GM18907 (cell line): ENCODE data around the gene GYG2.
A peak's percentile ranks its signal among the peaks of the same experiment; 100 is the strongest.
"Not testable (repeated sequence)": the region's sequence is repeated elsewhere in the genome, so short reads cannot be mapped to it uniquely, and the experiment has no call there.

Source experiments
- ATAC-seq: cut with Tn5 transposase; IDR thresholded peaks from one replicate; pipeline ENCODE4 v1.9.1; 2021; ENCODE audit warnings: mild to moderate bottlenecking, moderate library complexity; ENCODE audit not compliant: unreplicated experiment

The GYG2 gene

DNA sequence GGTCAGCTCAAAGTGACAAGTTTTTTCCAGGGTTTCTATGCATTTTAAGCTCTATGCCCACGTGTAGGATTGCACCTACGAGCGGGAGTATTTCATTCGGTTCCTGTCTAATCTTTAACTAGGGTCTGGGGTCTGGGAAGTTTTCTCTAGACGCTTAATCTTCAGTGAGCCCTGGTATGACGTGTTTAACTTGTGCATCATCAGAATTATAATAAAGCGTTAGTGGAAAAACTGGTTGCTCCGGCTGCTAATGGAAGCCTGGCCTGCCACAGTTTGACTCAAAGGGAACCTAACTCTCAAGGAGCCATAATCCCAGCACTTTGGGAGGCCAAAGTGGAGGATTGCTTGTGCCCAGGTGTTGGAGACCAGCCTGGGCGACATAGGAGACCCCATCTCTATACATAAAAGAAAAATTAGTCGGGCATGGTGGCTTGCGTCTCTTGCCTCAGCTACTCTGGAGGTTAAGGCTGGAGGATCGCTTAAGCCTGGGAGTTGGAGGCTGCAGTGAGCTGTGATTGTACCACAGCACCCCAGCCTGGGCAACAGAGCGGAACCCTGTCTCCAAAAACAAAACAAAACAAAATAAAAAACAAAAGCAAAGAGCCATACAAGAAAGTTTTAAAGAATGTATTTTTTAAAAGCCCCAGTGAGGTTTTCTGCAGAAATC lies 70.2 kb downstream of the GYG2 start:
- no peak for ATAC-seq

DNA sequence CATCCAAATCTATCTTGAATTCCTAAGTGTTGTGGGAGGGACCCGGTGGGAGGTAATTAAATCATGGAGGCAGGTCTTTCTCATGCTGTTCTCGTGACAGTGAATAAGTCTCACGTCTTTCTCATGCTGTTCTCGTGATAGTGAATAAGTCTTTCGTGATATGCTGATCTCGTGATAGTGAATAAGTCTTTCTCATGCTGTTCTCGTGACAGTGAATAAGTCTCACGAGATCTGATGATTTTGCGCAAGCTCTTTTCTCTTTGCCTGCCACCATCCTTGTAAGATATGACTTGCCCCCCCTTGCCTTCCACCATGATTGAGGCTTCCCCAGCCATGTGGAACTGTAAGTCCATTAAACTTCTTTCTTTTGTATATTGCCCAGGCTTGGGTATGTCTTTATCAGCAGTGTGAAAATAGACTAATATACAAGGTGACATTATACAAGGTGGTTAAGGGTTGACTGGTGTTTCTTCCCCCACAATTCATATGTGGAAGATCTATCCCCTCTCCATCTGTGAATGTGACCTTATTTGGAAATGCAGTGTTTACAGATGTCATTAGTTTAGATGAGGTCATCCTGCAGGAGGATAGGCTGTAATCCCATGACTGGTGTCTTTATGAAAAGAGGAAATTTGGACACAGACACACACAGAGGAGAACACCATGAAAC lies 72.8 kb downstream of the GYG2 start:
- no peak for ATAC-seq

DNA sequence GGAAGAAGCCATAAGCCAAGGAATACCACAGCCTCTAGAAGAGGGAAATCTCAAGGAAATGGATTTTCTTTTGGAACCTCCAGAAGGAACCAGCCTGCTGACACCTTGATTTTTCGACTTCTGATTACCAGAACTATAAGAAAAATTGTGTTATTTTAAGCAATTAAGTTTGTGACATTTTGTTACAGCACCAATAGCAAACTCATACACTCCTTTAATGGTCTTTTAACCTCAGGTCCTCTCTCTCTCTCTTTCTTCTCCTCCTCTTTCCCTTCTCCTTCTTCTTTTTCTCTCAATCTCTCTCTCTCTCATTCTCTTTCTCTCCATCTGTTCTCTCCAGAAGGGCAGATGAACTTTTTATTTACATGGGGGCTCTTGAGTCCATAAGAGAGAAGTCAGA lies 74.1 kb downstream of the GYG2 start:
- no peak for ATAC-seq

DNA sequence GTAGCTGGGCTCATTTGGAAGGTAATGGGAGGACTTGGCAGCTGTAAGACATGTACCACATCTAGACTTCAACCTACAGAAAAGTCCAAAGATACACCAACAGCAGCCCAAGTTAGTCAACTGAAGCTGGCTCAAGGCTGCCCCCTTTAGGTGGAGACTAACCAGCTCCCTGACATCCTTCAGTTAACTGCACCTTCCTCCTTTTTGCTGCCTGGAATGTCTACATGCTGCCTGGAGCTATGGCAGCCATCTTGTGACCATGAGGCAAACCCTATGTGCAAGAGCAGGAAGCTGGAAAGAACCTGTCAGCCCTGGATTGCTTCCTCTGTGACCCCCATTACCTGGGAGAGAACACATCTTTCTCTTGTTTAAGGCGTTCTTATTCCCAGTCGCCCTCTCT lies 74.6 kb downstream of the GYG2 start:
- no peak for ATAC-seq

DNA sequence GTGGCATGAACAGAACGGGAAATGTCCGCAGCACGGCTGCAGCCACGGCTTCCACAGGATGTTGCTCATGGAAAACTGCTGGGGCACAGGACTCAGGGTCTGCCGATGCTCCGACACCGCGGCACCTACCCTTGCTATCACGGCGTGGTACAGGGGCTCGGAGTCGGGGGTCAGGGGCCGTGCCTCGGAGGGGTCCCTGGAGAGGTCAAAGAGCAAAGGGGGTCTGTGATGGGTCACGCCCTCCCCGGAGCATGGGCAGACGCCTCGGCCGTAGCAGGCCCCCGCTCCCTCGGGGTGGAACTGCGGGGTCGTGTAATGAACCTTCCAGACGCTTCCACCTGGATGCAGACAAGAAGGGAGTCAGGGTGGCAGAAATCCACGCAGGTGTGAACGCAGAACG lies 78.6 kb downstream of the GYG2 start:
- no peak for ATAC-seq

DNA sequence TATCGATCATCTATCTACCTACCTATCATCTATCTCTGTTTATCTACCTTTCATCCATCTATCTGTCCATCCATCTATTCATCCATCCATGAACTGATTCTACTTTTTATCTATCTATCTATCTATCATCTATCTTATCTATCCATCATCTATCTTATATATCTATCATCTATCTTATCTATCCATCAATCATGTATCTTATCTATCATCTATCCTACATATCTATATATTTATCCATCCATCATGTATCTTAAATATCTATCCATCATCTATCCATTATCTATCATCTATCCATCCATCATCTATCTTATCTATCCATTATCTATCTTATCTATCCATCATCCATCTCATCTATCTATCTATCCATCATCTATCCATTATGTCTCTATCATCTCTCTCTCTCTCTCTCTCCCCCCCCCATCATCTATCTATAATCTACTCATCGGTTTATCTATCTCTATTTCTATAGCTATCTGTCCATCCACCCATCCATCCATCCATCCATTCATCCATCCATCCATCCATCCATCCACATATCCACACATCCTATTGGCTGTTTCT lies 79.5 kb downstream of the GYG2 start:
- ATAC-seq, result no peak

DNA sequence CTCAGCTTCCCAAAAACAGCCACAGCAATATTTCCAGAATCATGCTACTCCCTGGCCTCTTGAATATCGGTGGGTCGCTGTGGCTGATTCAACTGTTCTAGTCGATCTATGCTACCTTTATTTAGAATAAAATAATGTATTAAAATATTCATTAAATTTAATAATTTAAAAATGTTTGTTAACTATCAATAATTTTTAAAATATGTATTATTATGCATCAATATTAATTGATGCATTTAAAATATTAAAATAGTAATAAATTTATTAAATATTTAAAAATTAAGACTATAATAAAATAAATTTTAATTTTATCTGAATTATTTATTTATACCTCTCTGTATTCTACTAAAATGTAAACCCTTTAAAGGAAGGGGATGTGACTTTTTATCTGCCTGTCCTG lies 81.4 kb downstream of the GYG2 start:
- no peak for ATAC-seq

DNA sequence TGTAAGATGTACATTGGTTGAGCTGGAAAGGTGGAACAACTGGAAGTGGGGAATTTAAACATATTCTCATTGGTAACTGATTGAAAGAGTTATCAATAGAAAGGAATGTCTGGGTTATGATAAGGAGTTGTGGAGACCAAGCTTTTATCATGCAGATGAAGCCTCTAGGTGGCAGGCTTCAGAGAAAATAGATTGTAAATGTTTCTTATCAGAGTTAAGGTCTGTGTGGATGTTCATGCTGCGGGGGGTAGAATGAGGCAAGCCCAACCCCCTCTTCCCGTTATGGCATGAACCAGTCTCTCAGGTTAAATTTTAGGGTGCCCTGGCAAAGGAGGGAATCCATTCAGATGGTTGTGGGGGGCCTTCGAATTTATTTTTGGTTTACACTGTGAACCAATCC lies 84.4 kb downstream of the GYG2 start:
- ATAC-seq, result no peak

DNA sequence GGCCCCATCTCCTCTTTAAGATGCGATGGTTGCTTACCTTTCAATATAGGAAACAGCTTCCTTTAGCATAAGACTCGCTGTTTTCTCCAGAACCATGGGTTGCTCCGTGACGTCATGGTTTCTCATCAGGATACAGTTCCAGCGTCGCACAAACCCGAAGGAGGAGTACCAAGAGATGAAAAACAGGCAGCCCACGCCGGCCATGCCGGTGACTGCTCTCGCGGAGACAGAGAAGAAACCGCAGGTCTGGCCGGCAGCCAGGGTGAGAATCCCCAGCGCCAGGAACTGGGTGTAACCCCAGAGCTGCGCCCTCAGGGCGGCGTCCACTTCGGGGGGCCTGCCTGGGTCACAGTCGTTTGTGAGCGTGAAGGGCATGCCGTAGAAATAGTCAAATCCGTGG lies 89.0 kb downstream of the GYG2 start:
- ATAC-seq, result no peak

DNA sequence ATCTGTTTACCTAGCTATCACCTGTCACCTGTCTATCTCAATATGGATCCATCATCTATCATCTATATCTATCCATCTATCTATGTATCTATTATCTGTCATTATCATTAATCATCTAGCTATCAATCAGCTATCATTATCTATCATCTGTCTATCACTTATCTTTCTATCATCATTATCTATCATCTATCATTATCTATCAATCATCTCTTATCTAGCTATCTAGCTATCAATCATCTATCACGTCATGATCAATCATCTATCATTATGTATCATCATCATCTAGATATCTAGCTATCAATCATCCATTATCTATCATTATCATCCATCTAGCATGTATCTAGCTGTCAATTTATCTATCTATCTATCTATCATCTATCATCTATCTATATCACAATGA lies 92.5 kb downstream of the GYG2 start:
- no peak for ATAC-seq

DNA sequence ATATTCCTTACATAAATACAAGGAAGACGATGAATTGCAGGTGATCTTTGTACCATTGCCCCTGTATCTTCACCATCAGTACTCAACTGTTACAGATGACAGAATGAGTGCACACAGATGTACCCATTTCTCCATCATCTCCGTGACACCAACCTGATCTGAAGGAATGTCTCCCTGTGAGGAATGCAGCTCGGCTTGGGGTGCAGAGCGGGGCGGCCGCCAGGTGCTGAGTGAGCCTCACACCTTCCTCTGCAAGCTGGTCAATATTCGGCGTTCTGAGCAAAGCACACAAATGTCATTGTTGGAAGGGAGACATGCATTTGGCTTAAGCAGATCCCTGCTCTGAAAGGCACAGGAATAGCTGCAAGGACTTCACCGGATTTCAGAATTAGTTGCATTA lies 93.0 kb downstream of the GYG2 start:
- ATAC-seq, result no peak

DNA sequence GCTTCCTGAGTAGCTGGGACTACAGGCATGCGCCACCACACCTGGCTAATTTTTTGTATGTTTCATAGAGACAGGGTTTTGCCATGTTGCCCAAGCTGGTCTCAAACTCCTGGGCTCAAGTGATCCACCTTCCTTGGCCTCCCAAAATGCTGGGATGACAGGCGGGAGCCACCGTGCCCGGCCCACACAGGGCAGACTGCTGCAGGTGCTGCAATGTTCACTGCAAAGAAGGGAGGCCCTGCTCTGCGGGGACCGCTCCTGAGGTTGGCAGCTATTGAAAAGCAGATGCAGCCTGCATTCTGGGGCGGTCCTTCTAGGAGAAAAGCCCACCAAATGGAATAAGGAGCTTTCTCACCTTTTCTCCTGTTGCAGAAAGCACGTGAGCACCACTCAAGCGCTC lies 95.4 kb downstream of the GYG2 start:
- ATAC-seq, result no peak

DNA sequence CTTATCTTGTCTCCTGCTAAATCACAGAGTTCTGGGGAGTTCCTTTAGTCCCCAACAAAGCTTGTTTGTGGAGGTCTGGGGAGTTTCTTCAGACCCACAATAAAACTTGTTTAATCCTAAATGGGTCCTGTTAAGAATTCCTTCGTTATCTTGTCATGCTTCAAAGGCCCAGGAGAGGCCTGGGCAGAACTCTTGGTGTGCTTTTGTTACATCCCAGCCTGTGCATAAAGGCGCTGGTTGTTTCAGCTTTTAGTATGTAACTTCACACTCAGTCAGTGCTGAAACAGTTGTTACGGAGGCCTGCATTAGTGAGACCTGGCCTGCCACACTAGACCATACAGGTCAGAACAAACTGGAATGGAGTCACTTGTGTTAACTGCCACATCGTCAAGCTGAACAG lies 97.5 kb downstream of the GYG2 start:
- ATAC-seq, result not testable (repeated sequence)

DNA sequence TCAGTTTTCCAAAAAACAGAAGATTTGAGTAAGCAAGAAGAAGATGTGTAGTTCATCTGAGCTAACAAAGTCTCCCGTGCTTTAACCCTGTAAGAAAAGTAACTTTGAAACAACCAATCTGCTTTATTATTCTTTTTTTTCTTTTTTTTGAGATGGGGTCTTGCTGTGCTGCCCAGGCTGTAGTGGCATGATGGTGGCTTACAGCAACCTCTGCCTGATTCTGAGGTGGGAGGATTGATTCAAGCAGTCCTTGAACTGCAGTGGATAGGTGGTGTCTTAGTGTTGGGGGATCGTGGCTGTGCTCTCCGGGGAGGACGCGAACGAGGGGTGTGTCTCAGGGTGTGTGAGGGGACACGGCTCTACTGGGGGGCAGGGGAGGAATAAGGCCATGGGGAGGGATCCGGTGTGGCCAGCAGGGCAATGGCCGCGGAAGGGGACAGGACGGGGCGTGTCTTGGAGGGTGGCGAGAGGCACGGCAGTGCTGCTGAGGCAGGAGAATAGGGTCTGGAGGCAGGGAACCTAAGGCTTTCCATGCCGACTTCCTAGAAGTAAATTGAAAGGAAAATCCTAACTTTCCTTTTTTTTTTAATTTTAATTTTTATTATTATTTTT lies 98.0 kb downstream of the GYG2 start:
- no peak for ATAC-seq

DNA sequence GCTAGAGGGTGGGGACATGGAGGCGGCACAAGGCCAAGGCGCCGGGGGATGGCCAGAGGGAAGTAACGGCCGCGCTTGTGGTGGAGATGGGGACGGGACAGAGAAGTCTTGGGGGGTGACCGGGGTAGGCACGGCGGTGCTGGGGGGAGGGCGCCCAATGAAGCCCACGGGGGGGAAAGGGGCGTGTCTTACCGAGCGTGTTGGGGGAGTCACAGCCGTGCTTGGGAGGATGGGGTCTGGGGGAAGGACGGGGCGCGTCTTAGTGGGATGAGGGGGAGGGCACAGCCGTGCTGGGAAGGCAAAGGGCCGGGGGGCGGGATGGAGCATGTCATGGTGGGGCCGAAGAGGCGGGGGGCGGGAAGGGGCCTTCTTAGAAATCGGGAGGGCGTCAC lies 99.5 kb downstream of the GYG2 start:
- ATAC-seq, result no peak

DNA sequence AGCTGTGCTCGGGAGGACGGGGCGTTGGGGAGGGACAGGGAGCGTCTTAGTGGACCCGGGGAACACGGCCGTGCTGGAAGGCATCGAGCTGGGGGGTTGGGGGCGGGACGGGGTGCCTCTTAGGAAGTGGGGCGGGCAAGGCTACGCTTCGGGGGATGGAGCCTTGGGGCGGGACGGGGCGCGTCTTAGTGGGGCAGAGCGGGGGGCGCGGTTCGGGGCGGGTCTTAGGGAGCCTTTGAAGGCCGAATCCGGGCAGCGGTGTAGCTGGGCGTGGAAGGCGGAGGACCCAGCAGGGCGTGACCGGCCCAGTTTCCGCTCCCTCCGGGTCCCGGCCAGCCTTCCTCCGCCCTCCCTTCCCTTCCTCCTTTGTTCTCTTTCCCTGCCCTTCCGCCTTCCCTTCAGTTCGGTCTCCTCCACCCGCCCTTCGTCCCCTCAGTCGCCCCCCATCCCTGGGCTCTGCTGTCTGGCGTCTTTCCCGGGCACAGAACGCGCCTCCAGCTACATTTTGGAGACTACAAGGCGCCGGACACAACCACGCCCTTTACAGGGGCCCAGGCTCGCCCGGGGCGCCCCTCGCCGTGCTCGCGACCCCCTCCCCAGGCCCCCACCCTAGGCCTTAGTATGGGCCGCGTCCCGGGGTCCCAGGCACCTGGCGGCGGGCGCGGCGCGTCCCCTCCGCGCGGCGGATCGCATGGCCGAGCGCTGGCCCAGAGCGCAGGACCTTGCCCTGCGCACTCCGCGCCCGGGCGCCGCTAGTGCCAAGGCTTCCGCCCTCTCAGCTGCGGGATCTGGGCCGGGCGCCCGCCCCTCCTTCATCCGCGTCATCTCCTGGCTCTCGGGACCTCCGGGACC lies 100.1 kb downstream of the GYG2 start, which contains the start of gene ARSD:
Gene ARSD, minus strand, starts transcription at position 757 of the 852 bp plus-strand sequence. Its CDS starts 64 bp downstream, at position 693.
- ATAC-seq, result peak; percentile 95

DNA sequence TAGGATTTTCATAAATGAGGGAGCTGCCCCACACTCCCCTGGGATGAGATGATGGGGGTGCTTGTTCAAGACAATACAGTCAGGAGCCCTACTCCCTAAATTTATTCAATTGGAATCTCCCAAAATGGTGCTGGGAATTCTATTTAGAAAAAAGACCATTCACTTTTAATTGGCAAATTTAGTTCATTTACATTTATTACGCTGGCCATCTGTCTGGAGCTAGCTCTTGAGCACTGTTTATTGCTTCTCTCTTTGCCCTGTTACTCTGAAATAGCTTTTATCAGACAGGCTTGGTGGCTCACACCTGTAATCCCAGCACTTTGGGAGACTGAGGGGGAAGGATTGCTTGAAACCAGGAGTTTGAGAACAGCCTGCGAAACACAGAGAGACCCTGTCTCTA lies 102.4 kb downstream of the GYG2 start:
- no peak for ATAC-seq

DNA sequence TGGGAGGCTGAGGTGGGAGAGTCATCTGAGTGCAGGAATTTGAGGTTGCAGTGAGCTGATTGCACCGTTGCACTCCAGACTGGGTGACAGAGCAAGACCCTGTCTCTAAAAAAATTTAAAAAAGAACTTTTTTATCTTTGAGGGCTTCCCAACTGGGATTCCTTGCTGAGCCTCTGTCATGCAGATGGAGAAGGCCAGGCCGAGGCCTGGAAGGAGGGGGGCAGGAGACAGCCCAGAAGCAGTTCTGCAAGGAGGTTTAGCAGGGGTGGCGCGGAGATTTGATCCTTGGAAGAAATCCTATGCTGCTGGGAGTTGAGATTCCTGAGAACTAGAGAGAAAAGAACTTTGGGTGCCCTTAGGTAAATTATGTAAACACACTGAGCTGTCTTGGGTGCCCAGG lies 102.9 kb downstream of the GYG2 start:
- no peak for ATAC-seq
